Germinal center (tissue), 1 donor: Measurements from ENCODE around the gene MBNL3.

Experiments used
- DNase-seq: peaks from one replicate; pipeline ENCODE4 v3.0.0; 2012; ENCODE audit warnings: mixed read lengths, low spot score

The MBNL3 gene

DNA sequence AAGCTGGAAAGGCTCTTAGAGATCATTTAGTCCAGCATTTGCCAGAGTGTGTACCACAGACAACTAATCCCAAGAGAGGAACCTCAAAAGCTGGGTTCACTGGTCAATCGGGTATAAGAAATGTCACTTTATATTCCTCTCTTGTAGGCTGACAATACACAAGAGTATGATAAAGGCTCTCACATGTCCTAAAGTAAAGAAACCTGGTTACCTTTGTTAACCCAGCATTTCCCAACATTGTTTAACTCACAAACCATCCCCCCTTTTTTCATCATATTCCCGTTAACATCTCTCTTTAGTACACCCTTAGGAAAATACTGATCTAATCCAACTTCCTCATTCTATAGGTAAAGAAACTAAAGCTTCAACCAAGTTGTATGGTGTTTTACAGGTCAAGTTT, 74.4 kb downstream of the MBNL3 start:
- DNase-seq = no peak

DNA sequence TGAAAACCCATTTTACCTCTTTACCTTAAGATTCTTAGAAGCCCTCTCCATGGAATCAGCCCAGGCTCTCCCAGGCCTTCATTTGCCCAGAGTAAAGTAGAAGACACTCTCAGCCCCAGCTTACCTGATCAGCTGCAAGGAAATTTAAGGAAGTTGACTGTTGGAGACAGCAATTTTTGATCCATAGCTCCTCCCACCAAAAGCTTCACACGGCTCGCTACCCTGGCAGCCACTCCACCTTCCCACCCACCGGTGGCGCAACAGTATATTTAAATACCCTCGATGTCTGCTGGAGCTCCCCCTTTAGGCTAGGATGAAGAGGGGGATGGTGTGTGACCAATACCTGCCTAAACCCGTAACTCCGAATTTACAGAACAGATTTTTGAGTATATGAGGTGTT, 75.4 kb downstream of the MBNL3 start:
- DNase-seq = no peak

GRCh38 chrX:132412208-132412607, 76.6 kb downstream of the MBNL3 start:
- no peak for DNase-seq

DNA sequence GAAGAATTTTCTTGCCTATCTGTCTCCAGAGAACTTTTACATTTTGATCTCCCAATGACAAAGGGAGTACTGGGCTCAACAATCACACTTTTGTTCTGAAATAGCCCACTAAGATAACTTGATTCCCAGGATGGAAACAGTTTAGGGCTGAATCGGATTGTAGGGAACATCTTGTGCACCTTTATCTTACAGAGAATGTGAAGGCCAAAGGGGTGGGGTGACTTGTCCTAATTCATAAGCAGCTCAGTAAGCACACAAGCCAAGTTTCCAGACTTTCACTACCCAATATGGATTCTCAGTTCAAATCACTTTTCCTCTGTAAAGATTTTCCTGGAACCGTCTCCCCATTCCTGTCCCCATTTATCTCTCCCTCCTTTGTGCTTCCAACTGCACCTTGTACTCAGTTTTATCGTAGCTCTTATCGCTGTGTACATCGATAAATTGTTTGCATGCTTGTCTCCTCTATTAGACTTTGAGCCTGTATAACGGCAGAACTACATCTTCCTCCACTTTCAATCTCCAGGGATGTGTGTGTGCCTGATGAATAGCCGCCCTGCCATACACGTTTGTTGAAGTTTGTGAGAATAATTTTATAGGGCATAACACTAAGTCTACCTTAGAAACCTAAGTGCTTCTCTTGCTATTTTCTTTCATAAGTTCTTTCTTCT, 77.4 kb downstream of the MBNL3 start:
- DNase-seq = no peak

DNA sequence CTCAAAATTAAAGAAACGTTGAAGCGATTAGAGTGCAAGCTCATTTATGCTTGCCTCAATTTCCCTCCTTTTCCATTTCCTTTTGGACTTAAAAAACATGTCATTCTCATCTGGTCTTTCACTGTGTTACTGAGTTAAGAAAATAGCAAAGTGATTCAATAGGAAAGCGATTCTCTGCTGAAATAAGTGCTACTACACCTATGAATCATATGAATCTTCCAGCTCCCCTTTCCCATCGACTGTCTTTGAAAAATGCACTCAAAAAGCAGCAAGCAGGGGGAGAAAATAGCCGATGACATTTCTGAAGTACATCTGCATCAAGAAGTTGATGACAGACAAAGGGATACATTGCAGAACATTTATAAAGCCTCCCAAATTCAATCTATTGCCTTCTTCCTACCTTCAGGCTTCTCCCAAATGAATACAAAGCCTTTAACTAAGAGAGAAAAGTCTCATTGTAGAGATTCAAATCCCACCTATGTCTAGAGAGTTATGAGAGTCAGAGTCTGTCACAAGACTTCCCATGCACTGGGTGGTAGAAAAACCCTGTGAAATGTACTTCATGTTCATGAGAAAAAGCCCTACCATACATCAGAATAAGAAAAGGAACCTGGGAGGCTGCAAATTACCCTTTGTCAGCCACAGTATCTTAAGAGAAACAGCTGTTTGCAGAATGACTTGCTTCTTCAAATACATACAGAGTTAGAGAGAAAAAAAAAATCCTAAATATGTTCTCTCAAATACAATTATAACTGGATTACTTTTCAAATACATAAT, 78.9 kb downstream of the MBNL3 start:
- DNase-seq = no peak

- DNase-seq = no peak
Measured at GRCh38 chrX:132407691-132408090, 81.1 kb downstream of the MBNL3 start.

DNA sequence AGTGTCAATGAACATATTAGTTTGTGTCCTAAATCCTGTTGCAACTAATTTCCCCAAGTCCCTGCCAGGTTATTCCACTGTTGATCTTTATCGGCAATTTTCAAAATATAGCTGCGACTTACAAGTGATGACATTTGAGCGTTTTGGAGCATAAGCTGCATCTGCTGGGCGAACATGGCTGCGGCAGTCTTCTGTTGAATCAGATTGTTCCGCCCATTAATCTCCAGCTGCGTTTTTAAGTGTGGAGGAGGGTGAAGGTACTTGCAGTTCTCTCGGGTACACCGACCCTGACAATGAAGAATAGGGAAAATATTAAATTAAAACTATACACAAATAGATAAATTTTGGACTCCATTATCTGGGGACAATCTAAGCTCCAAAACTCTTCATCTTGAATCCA, 82.7 kb downstream of the MBNL3 start:
- DNase-seq = no peak

DNA sequence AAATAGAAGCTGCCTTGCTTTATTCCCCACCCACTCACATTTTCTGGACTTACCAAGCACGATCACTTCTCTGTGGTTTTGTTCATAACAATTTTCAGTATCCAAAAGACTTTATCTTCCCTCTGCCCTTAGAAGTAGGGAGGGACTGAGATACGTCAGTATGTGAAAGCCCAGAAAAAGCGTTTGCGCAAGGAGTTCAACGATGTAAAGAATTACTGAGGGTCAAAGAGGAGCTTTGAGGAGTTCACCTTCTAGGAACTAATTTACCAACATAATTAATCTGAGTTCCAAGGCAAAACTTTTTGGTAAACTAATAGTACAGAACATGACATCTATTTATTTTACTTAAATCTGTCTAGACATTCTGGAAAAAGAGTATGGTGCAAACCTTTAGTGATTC, 84.6 kb downstream of the MBNL3 start:
- DNase-seq = no peak

DNA sequence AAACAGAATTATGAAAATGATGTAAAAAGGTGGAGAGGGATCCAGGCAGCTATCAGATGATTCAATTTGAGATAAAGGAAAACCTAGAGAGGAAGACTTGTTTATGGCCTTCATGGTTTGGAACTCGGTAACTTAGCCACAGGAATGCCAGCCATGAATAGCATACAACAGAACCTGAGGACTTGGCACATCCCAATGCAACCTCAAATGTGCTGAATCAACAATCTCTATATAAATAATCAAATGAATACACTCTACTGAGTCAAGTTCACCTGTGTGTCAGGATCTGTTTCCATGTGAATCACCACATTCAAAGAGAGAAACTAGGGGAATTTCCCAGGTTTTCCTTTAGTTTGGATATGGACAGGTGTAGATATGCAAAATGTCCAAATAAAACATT, 86.9 kb downstream of the MBNL3 start:
- no peak for DNase-seq

- no peak for DNase-seq
Measured at GRCh38 chrX:132400706-132401105, 88.1 kb downstream of the MBNL3 start.

DNA sequence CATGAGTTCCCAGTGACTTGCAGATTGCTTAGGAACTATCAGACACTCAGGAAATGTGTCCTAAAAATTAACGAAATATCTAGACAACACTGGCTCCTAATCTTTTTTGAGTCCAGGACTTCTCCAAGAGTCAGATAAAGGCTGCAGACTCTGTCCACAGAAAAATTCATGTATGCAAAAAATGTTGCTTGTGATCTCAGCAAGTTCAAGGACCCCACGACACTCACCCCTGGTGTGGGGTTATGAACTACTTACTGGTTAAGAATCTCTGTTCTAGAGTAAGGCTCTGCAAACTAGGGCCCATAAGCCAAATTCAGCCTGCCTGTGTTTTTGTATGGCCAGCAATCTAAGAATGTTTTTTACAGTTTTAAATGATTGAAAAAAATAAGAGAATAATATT, 93.2 kb downstream of the MBNL3 start:
- no peak for DNase-seq

DNA sequence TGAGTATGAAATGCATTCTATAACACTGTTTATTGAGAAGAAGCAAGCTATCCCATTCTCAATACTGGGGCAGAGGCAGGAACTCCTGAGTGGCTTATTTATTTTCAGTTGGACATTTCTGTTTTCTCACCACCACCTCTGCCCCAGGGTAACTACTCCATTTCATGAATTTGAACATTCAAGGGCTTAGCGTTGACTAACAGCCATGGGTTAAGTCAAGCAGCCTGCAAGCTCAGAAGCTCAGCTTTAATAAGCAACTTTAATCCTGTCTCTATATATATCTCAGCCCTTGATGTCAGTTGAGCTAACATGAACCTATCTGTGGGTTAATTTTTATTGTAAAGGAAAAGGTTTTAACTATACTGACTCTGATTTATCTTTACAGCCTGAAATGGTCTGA, 93.8 kb downstream of the MBNL3 start:
- DNase-seq = no peak

DNA sequence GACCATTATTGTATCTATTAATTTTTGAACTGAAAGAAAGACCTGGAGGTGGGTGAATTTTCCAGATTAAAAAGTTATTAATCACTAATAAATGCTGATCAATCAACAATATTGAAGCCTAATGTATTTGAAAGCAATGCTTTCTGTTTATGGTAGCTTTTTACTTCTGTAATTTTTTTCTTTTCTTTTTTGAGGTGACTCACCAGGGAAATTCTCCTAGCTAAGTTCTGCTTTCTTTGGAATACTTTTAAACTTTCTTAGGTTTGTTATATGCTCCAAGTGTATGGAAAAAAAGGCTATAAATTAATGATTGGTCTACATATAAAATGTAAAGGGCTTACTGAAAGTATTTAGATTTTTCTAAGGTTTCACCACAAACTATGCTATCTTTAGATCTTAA, 94.2 kb downstream of the MBNL3 start:
- no peak for DNase-seq

- DNase-seq = no peak
Measured at GRCh38 chrX:132393992-132394391, 94.8 kb downstream of the MBNL3 start.

DNA sequence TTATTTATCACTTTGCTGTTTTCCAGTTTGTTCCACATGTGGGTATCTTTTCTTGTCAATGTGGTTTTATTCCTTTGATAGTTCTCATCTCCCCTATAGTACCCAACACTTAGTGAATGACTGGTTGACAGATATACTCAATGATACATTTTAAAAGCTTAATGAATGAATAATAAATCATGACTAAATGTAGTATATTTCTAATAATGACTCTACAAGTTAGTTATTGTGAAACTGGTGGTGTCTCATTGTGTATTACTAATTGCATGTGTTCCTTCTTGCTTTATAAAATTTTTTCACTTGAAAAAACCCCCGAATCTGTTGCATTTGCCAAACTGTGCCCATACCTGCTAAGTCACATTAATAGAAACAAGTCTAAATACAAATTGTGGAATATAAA, 95.4 kb downstream of the MBNL3 start:
- no peak for DNase-seq

GRCh38 chrX:132393085-132393484, 95.8 kb downstream of the MBNL3 start:
- DNase-seq = no peak

DNA sequence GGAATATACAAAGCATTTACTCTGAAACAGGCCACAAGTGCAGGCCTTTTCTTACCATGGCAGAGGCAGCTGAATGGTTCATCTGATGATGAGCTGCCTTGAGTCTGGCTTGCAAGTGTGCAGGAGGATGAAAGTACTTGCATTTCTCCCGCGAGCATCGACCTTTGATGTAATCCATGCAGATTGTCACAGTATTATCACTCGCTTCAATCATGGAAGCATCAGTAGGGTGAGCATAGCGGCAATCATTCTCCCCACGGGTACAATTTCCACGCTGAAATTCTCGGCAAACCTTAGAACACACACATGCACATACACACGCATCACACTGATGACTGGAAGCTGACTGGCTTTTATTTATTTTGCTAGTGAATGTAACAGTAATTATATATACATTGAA, 98.0 kb downstream of the MBNL3 start:
- DNase-seq = no peak

DNA sequence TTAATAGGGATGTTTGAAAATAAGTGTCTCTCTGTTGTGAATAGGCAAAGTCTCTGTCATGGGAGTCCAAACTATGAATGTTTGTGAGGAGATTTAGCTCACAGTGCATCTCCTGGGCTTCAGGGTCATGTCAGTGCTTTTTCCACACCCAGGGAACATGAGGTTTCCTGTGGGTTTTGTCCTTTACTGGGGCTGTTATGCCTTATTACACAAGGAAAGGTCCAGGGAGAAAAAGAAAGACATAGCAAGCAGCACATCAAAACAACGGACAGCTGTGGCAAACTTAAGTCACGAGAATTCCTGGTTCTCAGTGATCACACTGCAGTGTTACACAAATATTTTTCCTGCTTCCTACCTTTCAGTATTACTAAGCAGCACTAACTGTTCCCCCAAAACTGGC, 99.4 kb downstream of the MBNL3 start:
- DNase-seq = no peak

- no peak for DNase-seq
Measured at GRCh38 chrX:132388371-132388770, 100.5 kb downstream of the MBNL3 start.

DNA sequence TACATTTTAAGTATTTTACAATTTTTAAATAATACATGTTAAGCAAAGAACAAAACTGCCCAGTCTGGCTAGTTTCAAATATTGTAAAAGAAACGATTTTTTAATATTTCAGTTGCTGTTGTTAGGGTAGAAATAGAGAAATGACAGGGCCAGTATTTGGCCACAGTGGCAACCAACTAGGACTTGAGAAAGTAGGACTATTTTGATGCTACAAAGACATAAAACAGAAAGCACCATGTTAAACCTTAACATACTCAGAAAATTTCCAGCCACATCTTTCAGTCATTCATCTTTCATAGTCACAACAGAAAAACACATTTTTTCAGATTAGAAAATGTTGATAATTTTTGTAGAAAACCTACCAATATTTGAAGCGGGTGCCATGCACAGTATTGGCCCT, 104.5 kb downstream of the MBNL3 start:
- DNase-seq = no peak

GRCh38 chrX:132382068-132382467, 106.8 kb downstream of the MBNL3 start:
- DNase-seq = no peak

DNA sequence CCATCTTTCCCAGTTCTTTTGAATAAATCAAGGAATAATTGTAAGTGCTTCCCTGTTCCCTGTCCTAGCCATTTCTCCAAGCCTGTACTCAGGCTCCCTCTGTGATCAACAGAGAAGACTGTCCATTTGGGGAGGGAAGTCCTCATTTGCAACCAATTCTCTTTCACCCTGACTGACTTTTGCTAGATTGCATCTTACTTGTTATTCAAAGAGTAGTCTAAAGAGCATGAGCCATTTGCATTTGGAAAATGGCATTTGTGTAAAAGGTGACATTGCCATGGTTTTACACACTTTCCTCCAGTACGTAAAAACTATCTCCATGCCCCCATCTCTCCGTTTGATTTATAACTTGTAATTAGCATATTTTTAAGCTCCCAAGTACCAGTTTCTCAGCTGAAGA, 110.6 kb downstream of the MBNL3 start:
- DNase-seq = no peak

DNA sequence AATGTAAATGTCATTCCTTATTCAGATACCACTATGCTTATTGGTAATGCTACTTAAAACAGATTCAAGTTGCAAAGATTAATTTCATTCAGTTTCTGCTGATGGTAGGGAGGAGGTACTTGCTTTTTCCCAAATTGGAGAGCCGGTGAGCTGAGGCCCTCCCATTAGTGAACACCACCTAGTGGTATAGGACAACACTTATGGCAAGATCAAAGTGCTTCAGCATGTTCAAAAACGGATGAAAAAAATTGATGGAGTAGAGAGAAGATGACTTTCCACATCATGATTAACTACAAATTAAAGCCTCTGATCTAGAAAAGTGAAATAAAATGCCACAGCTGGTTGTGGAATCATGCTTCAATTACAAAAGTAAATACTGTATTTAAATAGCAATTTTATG, 112.9 kb downstream of the MBNL3 start:
- no peak for DNase-seq

GRCh38 chrX:132373610-132374009, 115.2 kb downstream of the MBNL3 start:
- DNase-seq = no peak
